Suprapubic skin (tissue), 4 donors: ENCODE results near the gene PACS2. TPM values are rescaled to one million over a fixed set of nuclear protein-coding genes. Genes with fewer than 3 reads are reported as not detected.

Experiments
- DNase-seq, 2 donors: peaks; one replicate each; pipeline ENCODE4 v3.0.0-alpha.2; 2019; ENCODE audit warnings: low spot score in 2 of 2
- H3K27ac ChIP-seq: fragments of 200-600 bp; sonication (generic); one replicate; pipeline ENCODE4 v1.5.1; 2019
- H3K27me3 ChIP-seq: fragments of 200-600 bp; sonication (generic); one replicate; pipeline ENCODE4 v1.5.1; 2019
- H3K36me3 ChIP-seq: fragments of 200-600 bp; sonication (generic); one replicate; pipeline ENCODE4 v1.5.1; 2019
- H3K4me1 ChIP-seq: fragments of 200-600 bp; sonication (generic); one replicate; pipeline ENCODE4 v1.5.1; 2019
- H3K4me3 ChIP-seq: fragments of 200-600 bp; sonication (generic); one replicate; pipeline ENCODE4 v1.5.1; 2019; ENCODE audit warnings: mild to moderate bottlenecking
- H3K9me3 ChIP-seq: fragments of 200-600 bp; sonication (generic); one replicate; pipeline ENCODE4 v1.5.1; 2019
- EP300 ChIP-seq: sonication (generic); formaldehyde crosslinking; IDR thresholded peaks from one replicate; pipeline ENCODE4 v1.6.1; 2017; ENCODE audit warnings: antibody characterized with exemption
- POLR2A ChIP-seq, 2 donors: fragments of 450-650 bp; IDR thresholded peaks; one replicate each; pipeline ENCODE4 v1.6.1; 2017; ENCODE audit warnings: antibody characterized with exemption in 2 of 2, mild to moderate bottlenecking in 2 of 2, moderate library complexity in 2 of 2
- POLR2AphosphoS5 ChIP-seq, 3 donors: sonication (generic); formaldehyde crosslinking; IDR thresholded peaks; one replicate each; pipeline ENCODE4 v1.6.1; 2017; ENCODE audit warnings: antibody characterized with exemption in 3 of 3
- WGBS: methylation state at CpG from one replicate; pipeline ENCODE4 v1.1.5; 2018; 5-methylcytosine and 5-hydroxymethylcytosine counted together
- total RNA-seq, 4 donors: library from RNA; depleted of rRNA; stranded (reverse); fragments of >200 nt; gene quantifications; one replicate each; pipeline ENCODE4 v1.1.0, GENCODE V29; 2016
- TF ChIP-seq, protein P1 (sequence below), 2 donors: fragments of 200-600 bp in 1 of 2; fragments of 450-650 bp in 1 of 2; sonication (generic) in 1 of 2; IDR thresholded peaks; one replicate each; pipeline ENCODE4 v1.5.1; 2016 to 2019; ENCODE audit warnings: antibody characterized with exemption in 2 of 2, mild to moderate bottlenecking in 1 of 2, moderate library complexity in 1 of 2

PACS2 gene
- total RNA-seq, 4 donors from 2014 or later, result 41.9 to 100 (median 66.6) TPM

DNA sequence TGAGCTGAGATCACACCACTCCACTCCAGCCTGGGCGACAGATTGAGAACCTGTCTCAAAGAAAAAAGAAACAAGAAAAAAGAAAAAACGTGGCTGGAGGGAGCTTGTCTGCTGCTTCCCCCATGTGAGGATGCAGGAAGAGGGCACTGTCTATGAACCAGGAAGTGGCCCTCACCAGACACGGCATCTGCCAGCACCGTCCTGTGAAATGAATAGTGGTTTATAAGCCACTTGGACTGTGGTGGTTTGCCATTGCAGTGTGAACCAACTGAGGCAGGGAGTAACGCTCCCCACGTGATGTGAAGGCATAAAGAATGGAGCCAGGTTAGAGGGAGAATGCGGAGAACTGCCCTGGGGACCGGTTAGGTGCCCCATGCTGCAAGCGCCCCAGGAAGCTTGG, 9.2 kb upstream of the PACS2 start:
- peaks cover 7% of the 10 kb centered on the region for H3K4me1 ChIP-seq
- H3K36me3 ChIP-seq, result no peaks in the 10 kb centered on the region
- no peak overlapping the region for H3K4me3 ChIP-seq
- 76% methylated on average over 9 of the region's 9 CpGs for WGBS
- TF ChIP-seq, protein P1, sequence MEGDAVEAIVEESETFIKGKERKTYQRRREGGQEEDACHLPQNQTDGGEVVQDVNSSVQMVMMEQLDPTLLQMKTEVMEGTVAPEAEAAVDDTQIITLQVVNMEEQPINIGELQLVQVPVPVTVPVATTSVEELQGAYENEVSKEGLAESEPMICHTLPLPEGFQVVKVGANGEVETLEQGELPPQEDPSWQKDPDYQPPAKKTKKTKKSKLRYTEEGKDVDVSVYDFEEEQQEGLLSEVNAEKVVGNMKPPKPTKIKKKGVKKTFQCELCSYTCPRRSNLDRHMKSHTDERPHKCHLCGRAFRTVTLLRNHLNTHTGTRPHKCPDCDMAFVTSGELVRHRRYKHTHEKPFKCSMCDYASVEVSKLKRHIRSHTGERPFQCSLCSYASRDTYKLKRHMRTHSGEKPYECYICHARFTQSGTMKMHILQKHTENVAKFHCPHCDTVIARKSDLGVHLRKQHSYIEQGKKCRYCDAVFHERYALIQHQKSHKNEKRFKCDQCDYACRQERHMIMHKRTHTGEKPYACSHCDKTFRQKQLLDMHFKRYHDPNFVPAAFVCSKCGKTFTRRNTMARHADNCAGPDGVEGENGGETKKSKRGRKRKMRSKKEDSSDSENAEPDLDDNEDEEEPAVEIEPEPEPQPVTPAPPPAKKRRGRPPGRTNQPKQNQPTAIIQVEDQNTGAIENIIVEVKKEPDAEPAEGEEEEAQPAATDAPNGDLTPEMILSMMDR (IDR thresholded peaks at IDR 0.05), result no peak
- TF ChIP-seq EP300, result no peak
- no peak for TF ChIP-seq POLR2AphosphoS5 (IDR thresholded peaks at IDR 0.05)
- no peak for TF ChIP-seq POLR2A (IDR thresholded peaks at IDR 0.05)
- no peaks in the 10 kb centered on the region for H3K27me3 ChIP-seq
- no peaks in the 10 kb centered on the region for H3K9me3 ChIP-seq
- DNase-seq, result no peak
- no peak overlapping the region for H3K27ac ChIP-seq

DNA sequence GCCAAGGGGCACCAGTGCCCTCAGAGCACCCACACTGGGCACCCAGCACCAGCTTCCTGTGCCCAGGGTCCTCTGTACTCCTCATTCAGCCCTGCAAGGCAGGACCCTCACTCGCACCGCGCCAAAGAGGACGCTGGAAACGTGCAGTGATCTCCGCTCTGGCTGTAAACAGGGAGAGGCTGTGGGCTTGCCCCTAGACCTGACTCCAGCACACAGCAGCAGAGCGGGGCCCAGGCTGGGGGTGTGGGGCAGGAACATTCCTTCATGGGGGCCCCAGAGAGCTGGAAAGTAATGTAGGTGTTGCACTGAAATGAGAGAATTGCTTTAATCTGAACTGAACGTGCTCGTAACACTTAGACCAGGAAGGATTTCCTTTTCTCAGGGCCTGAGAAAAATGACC, 8.8 kb upstream of the PACS2 start:
- no peaks in the 10 kb centered on the region for H3K27me3 ChIP-seq
- 81% methylated on average over 6 of the region's 9 CpGs for WGBS

DNA sequence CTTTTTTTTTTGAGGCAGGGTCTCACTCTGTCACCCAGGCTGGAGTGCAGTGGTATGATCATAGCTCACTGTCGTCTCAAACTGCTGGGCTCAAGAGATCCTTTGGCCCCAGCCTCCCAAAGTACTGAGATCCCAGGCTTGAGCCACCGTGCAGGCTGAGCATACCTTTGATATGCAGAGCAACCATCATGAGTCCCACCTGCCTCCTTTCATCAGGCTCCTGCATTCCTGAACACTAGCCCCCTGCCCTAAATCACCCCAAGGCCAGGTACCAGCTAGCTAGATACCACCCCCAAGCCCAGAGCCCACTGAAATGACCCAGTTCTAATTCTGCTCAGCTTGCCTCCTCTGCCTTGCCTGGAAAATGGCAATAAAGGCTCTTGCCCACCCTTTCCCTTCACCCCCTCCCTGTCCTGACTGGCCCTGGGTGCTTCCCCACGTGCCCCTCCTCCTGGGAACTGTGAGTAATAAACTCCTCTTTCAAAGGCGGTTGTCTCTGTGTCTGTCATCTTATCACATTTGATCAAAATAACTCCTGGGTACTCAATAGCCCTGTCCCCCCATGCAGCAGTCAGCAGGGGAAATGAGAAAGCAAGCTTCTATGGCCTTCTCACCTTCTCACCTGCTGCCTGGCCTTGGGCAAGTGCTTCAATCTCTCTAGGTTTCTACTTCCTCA, 7.4 kb upstream of the PACS2 start:
- no peaks in the 10 kb centered on the region for H3K4me1 ChIP-seq
- no peaks in the 10 kb centered on the region for H3K36me3 ChIP-seq
- TF ChIP-seq EP300, result no peak
- TF ChIP-seq, protein P1 (IDR thresholded peaks at IDR 0.05), result no peak
- TF ChIP-seq POLR2A (IDR thresholded peaks at IDR 0.05), result no peak
- no peak for TF ChIP-seq POLR2AphosphoS5 (IDR thresholded peaks at IDR 0.05)
- WGBS, result 84% methylated on average over 4 of the region's 4 CpGs
- H3K9me3 ChIP-seq, result no peaks in the 10 kb centered on the region
- no peak for DNase-seq
- H3K4me3 ChIP-seq, result no peak overlapping the region
- H3K27me3 ChIP-seq, result no peaks in the 10 kb centered on the region
- H3K27ac ChIP-seq, result no peak overlapping the region

More for the DNA sequence above, 8.8 kb upstream of the PACS2 start:
- TF ChIP-seq EP300 (no peak), POLR2AphosphoS5 (IDR thresholded peaks at IDR 0.05) (no peak), POLR2A (IDR thresholded peaks at IDR 0.05) (no peak)
- TF ChIP-seq, protein P1 (IDR thresholded peaks at IDR 0.05), result no peak
- Histone ChIP-seq H3K36me3 (no peaks in the 10 kb centered on the region), H3K9me3 (no peaks in the 10 kb centered on the region), H3K4me3 (no peak overlapping the region), H3K4me1 (peaks cover 7% of the 10 kb centered on the region), H3K27ac (no peak overlapping the region)
- DNase-seq, result no peak

DNA sequence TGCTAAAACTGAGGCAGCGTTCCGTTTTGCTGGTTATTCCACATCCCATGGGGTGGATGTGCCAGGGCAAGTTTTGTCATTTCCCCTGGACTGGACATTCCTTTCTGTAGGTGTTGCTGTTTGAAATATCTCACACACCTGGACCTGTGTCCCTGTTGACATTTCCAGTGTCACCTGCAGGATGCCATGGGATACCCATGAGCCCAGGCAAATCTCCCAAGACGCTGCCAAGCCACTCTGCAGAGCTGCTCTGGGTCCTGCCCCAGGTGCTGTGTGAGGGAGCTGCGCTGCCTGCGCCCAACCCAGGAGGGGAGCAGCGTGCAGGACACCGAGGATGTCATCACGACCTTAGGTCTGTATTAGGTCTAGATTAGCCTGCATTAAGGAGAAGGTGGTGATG, 5.2 kb upstream of the PACS2 start:
- DNase-seq, result no peak
- TF ChIP-seq, protein P1 (IDR thresholded peaks at IDR 0.05), result no peak
- TF ChIP-seq POLR2A (IDR thresholded peaks at IDR 0.05), result no peak
- no peak for TF ChIP-seq POLR2AphosphoS5 (IDR thresholded peaks at IDR 0.05)
- TF ChIP-seq EP300, result no peak
- Histone ChIP-seq H3K4me1 (peaks cover 15% of the 10 kb centered on the region), H3K4me3 (no peak overlapping the region), H3K27ac (no peak overlapping the region), H3K27me3 (no peaks in the 10 kb centered on the region), H3K9me3 (no peaks in the 10 kb centered on the region), H3K36me3 (no peaks in the 10 kb centered on the region)
- 90% methylated on average over 8 of the region's 8 CpGs for WGBS

DNA sequence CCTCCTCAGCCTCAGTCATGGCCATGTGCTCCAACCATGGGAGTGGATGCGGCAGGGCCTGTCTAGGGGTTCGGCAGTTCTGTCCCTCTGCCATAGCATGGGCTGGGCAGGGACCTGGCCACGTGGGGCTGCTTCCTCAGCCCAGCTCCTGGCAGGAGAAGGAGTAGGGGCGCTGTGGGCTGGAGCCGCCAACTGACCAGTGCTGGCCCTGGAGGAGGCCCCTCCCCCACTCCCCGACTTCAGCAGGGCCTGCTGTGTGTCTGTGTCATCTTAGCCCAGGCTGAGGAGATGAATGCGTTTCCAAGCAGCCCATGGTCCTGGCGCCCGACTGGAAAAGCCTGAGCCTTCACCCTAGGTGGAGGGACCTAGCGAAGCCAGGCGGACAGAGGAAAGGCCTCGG, 2.7 kb upstream of the PACS2 start:
- 88% methylated on average over 6 of the region's 12 CpGs for WGBS
- H3K4me1 ChIP-seq, result peaks cover 31% of the 10 kb centered on the region
- no peaks in the 10 kb centered on the region for H3K27me3 ChIP-seq
- no peaks in the 10 kb centered on the region for H3K9me3 ChIP-seq
- TF ChIP-seq, protein P1 (IDR thresholded peaks at IDR 0.05), result no peak
- TF ChIP-seq POLR2A (IDR thresholded peaks at IDR 0.05) (no peak), EP300 (no peak), POLR2AphosphoS5 (IDR thresholded peaks at IDR 0.05) (no peak)
- no peak for DNase-seq
- no peaks in the 10 kb centered on the region for H3K36me3 ChIP-seq
- no peak overlapping the region for H3K27ac ChIP-seq
- no peak overlapping the region for H3K4me3 ChIP-seq
